ENCODE results near the gene ST6GALNAC6.

Gene ST6GALNAC6

GRCh38 chr9:127857278-127857677 is 42.1 kb downstream of the ST6GALNAC6 start:
- no peak overlapping the region for H3K4me3 ChIP-seq (ENCODE audit: low read length)
- no peak for TF ChIP-seq ZNF274 (IDR thresholded peaks at IDR 0.05; ENCODE audit: low read depth, low read length)

- no peak overlapping the region for H3K4me3 ChIP-seq (ENCODE audit: low read length)
- no peak for TF ChIP-seq ZNF274 (IDR thresholded peaks at IDR 0.05; ENCODE audit: low read depth, low read length)
Measured at GRCh38 chr9:127856729-127857116, 42.7 kb downstream of the ST6GALNAC6 start.

GRCh38 chr9:127856094-127856728 is 43.2 kb downstream of the ST6GALNAC6 start:
- H3K4me3 ChIP-seq (ENCODE audit: low read length): no peak overlapping the region
- TF ChIP-seq ZNF274 (IDR thresholded peaks at IDR 0.05; ENCODE audit: low read depth, low read length): no peak

GRCh38 chr9:127855522-127855921 is 43.9 kb downstream of the ST6GALNAC6 start:
- no peak for TF ChIP-seq ZNF274 (IDR thresholded peaks at IDR 0.05; ENCODE audit: low read depth, low read length)
- no peak overlapping the region for H3K4me3 ChIP-seq (ENCODE audit: low read length)

DNA sequence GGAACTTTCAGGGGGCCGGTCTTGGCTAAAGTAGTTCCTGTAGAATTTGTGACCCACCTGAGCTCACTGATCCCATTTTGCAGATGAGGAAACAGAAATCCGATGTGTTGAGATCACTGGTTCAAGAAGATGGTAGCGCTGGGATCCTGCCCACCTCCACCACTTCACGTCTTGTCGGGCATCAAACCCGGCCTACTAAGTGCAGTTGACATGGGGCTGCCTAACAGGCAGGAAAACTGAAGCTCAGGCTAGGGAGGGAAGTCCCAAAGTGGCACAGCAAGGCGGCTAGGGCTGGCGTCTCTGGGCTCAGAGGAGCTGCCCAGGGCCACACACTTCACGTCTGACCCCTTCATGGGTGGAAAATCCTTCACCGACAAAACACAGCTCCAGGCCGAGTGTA is 44.4 kb downstream of the ST6GALNAC6 start:
- no peak for TF ChIP-seq ZNF274 (IDR thresholded peaks at IDR 0.05; ENCODE audit: low read depth, low read length)
- H3K4me3 ChIP-seq (ENCODE audit: low read length): no peak overlapping the region

- TF ChIP-seq ZNF274 (IDR thresholded peaks at IDR 0.05; ENCODE audit: low read depth, low read length): no peak
- peak within 1 kb of the TSS; percentile 60; the same call in 1 of the 2 replicates for H3K4me3 ChIP-seq (ENCODE audit: low read length)
Measured at GRCh38 chr9:127854184-127854806, 45.1 kb downstream of the ST6GALNAC6 start, which contains the start of gene ENG. Gene ENG (minus strand): TSS chr9:127854658. CDS start chr9:127854355, 303 bp downstream.

DNA sequence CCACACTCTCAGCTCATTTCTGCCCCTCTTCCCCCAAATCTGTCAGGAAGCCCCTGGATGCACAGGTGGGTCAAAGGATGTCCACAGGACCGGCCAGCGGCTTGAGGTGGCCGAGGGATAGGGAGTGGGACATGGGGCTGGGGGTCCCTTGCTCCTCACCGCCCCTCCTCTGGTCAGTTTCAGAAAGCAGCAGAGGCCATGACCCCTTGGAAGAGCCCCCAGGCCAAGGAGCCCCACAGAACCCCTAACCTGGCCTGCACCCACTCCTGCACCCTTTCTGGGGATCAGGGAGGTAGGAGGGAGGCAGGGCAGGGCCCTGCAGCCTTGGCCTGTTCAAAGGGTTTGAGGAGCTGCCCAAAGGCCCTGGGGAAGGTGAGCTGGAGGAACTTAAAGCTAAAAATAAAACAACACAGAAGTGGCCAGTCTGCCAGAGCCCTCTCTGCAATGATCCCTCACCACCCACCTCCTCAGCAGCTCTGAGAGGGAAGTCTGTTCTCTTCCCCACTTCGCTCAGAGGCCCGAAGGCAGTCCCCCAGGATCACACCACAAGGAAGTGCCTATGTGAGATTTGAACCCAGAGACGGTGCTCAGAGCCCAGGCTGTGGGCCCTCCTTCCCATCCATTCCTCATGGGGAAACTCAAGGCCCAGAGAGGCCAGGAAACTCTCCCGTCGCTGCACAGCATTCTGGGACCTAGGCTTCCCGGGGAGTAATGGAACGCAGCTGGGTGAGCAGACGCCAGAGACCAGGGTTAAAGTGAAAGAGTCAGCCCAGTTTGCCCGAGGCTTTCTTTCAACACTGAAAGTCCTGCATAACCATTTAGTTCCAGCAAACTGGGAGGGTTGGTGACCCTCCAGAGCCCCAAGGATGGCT is 45.9 kb downstream of the ST6GALNAC6 start:
- H3K4me3 ChIP-seq (ENCODE audit: low read length): peak overlapping the region; percentile 60; the same call in 1 of the 2 replicates

GRCh38 chr9:127852829-127853228 is 46.6 kb downstream of the ST6GALNAC6 start:
- no peak for TF ChIP-seq ZNF274 (IDR thresholded peaks at IDR 0.05; ENCODE audit: low read depth, low read length)
- peak overlapping the region; percentile 60; the same call in 1 of the 2 replicates for H3K4me3 ChIP-seq (ENCODE audit: low read length)

More for the DNA sequence above, 45.9 kb downstream of the ST6GALNAC6 start:
- no peak for TF ChIP-seq ZNF274 (IDR thresholded peaks at IDR 0.05; ENCODE audit: low read depth, low read length)

GRCh38 chr9:127850286-127850830 is 49.0 kb downstream of the ST6GALNAC6 start:
- no peak for TF ChIP-seq ZNF274 (IDR thresholded peaks at IDR 0.05; ENCODE audit: low read depth, low read length)

DNA sequence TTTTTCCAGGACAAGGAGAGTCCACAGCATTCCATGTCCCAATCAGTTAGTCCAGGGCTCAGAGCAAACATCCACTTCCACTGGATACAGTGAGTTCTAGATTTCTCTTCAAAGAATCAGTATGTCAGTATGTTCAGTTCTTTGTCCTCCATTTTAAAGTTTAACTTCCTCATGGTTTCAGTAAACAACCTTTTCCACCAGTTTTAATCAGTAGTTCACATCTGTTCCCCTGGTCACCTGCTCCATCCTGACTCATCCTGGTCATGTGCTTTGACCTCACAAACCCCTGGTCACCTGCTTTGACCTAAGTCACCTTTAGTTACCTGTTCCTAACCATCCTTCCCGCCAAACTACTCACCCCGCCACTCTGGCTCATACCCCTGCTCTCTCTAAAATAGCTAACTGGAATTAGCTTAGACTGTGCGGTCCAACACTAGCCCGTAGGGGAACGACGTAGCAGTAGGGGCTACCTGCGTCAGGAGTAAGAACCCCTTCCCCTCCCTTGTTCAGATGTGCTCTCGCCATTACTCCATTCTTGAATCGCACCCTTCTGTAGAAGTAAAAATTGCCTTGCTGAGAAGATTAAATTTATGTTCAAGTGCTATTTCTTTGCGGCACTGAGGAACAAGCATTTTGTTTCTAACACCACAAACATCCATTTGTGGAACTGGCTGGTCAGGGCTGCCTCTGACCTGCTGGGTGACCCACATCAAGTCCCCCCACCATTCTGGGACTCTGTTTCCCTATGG is 50.5 kb downstream of the ST6GALNAC6 start:
- no peak overlapping the region for H3K4me3 ChIP-seq (ENCODE audit: low read length)
- no peak for TF ChIP-seq ZNF274 (IDR thresholded peaks at IDR 0.05; ENCODE audit: low read depth, low read length)

More at GRCh38 chr9:127850286-127850830, 49.0 kb downstream of the ST6GALNAC6 start:
- H3K4me3 ChIP-seq (ENCODE audit: low read length): no peak overlapping the region

GRCh38 chr9:127847833-127848755 is 51.3 kb downstream of the ST6GALNAC6 start:
- no peak overlapping the region for H3K4me3 ChIP-seq (ENCODE audit: low read length)
- TF ChIP-seq ZNF274 (IDR thresholded peaks at IDR 0.05; ENCODE audit: low read depth, low read length): no peak

DNA sequence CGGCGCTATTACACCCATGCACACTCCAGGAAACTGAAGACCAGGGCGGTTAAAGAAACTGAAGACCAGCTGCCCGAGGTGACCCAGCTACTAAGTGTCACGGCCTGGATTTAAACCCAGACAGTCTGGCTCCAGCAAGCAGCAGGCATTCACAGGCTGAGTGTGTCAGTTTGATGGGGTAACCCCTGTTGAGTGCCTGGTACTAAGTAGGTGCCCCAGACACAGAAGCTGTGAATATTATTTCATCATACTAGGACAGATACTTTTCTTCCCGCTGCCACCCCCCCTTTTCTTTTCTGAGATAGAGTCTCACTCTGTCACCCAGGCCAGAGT is 52.3 kb downstream of the ST6GALNAC6 start:
- no peak for TF ChIP-seq ZNF274 (IDR thresholded peaks at IDR 0.05; ENCODE audit: low read depth, low read length)
- no peak overlapping the region for H3K4me3 ChIP-seq (ENCODE audit: low read length)
